Measurements from ENCODE around the gene MOB3B.
"Not testable (repeated sequence)": the region's sequence is repeated elsewhere in the genome, so short reads cannot be mapped to it uniquely, and the experiment has no call there.

Gene MOB3B

DNA sequence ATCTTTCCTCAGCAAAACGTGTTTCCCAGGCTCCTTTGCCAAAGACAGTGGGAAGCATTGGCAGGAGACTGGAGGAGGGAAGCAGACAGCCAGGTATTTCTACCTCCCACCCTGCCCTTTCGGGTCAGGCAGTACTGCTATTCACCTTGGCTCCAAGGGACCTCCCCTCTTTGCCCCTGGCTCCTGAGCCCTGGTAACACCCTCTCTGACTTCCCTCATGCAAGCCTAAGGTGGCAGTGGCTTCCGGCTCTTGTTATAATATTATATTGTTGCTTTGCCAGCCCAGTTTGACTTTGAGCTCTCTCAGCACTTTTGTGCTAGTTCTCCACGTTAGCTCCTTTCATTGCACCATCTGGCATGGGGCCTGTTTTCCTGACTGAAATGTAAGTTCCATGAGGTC, 87.2 kb downstream of the MOB3B start:
- DNase-seq, result no peak

DNA sequence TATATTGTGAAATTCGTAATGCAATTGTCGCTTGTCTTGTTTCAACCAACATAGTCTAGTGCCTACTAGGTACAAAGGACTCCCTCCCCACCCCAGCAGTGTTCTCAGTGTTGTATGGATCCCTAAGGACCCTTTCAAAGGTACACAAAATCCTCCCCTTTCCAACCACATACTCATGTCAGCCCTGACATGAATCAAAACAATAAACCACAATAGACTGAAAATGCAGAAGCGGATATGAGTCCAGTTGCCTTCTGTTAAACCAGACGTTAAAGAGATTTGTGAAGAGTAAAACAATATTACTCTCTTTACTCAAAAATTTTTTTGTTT, 87.9 kb downstream of the MOB3B start:
- no peak for DNase-seq

DNA sequence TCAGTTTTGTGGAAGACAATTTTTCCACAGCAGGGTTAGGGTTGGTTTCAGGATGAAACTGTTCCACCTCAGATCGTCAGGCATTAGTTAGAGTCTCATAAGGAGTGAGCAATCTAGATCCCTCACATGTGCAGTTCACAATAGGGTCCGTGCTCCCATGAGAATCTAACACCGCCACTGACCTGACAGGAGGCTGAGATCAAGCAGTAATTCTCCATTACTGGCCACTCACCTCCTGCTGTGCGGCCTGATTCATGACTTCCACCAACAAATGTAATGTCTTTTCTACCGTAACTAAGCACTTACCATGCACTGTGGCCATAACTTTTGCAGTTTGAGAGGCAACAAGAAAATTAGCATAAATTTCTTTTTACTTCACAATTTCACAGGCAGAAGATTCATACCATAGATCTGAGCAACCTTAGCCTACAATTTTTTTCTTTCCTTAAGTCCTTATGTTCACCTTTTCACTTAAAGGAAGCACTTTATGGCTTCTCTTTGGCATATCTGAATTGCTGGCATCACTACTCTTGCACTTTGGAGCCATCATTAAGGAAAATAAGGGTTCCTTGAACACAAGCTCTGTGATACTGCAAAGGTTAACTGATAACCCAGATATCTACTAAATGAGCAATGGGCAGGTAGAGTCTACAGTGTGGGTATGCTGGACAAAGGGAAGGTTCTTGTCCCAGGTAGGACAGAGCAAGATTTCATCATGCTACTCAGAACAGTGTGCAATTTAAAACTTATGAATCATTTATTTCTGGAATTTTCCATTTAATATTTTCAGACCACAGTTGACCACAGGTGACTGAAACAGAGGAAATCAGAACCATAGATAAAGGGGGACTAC, 88.5 kb downstream of the MOB3B start:
- DNase-seq, result no peak

DNA sequence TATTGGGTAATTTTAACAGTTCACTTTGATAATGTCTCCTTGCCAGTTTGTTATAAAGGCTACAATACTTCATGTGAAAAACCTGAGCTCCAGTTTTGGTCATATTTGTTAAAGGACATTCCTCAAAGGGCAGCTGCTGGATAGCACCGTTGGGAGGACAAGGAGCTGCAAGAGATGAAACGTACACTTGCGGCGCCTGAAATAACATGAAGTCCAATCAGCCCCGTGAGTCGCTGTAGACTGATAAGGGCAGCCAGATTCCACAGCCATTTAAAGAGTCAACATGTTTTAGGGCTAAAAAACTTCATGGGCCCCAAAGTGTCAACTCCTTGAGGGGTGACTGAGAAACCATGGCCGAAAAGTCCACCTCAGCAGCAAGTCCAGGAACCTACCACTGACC, 91.1 kb downstream of the MOB3B start:
- DNase-seq, result no peak

DNA sequence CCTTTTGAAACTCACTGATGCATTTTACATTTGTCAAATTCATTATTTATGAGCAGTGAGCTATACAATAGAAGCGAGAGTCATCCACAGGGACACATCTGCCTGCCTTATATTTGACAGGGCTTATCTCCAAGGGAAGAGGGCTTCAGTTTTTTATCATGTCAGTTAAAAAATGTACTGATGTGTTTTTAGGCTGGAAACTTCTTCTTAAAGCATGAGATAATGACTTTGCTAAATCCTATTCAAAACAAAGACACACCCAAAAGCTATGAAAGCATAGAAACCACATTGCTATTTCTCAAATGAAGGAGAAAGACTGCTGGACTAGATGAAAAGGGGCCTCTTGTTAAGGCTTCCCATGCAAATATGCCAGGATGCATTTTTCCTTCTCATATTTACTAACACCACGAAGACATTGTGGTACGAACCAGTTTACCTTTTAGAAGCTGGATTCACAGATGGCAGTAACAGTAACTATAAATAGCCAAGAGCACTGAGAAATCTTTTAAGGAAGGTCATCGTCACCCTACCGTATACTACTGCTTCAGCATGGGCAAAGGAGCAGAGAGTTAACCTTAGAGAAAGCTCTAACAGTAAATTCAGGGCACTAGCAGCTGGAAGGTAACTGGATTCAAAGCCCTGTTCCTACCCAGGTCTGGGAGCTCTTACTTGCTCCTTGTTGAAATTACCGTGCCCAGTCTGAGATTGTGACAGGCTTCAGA, 91.8 kb downstream of the MOB3B start:
- no peak for DNase-seq

DNA sequence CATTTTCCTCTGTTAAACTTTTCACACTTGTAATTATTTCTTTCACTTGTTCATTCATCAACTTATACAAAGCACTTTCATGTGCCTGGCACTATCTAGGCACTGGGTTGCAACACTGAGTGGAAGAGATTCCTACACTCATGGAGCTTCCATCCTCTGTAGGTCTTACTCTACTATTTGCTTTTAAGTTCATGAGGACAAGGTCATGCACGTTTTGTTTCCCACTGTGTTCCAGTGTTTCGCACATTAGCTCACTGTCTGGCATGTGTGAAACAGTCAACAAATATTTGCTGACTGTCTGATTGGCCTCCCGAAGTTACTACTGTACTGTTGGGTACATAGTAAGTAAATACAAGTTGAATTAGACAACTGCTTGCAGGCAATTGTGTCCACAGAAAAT, 93.4 kb downstream of the MOB3B start:
- DNase-seq, result no peak

DNA sequence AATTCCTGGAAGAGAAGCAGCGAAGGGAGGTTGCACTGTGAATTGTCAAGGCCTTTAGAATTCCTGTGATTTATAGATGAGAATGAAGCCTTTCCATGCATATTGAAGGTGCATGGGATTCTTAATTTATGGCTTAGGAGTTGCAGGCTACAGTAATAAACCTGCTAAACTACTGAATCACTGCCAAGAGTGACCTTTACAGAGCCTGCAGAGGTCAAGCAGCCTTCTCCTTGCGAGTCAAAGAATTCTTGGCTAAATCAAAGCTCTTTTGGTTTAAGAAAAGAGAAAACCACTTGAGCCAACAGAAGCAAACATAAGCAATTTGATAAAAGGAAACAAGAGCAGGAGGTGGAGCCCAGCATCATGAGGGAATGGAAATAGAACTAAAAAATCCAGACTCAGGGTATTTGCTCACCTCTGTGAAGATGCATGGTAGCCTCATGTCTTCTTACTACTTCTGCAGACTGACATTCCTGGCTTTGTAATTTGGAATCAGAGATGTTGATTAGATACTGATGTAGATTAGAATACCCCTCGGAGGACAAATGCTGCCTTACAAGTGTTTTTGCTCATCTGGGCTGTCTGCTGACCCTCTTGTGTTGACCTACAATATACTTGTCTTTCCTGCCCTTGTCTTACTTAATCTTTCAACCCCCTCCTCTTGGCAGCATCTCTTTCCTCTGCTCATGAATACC, 95.8 kb downstream of the MOB3B start:
- no peak for DNase-seq

DNA sequence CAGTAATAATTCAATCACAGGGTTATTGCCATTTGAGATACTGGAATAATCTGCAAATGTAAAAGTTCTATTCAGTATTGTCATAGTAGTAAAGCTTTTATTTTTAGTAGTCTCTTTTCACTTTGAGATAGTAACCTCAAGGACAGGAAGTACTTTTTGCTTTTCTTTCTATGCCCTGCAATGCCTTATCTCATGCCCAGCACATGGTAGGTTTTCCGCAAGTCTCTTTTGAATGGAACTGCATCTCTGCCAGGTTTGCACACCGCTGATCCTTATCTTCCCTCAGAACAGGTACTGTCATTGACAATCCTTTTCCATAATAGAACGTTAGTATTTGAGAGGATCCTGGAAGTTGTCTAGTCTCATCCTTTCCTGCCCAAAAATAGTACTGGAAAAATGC, 97.3 kb downstream of the MOB3B start:
- no peak for DNase-seq

DNA sequence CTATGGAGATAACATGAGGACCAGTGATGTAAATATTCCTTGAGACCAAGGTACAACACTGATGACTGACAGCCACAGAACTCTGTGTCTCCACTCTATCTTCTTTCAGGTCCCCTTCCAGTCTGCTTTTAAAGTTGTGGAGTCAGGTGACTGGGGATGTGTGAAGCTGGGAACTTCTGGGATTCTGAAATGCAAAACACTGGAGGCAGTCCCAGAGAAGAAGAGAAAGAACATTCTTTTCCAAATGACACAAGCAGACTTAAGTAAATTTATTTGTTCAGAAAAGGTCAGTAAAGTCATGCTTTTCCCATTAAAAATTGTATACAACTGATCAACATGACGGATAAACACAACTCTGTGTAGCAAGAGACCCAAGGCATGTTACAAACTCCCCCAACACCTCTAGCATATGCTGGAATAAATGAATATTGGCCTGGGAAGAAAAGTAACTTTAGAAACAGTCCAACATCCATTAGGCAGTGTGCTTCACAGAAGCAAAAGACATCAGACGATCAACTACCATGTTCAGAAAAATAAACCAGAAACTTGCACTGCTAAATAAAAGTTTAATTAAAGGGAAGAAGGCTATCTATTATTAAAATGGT, 98.0 kb downstream of the MOB3B start:
- DNase-seq, result no peak

DNA sequence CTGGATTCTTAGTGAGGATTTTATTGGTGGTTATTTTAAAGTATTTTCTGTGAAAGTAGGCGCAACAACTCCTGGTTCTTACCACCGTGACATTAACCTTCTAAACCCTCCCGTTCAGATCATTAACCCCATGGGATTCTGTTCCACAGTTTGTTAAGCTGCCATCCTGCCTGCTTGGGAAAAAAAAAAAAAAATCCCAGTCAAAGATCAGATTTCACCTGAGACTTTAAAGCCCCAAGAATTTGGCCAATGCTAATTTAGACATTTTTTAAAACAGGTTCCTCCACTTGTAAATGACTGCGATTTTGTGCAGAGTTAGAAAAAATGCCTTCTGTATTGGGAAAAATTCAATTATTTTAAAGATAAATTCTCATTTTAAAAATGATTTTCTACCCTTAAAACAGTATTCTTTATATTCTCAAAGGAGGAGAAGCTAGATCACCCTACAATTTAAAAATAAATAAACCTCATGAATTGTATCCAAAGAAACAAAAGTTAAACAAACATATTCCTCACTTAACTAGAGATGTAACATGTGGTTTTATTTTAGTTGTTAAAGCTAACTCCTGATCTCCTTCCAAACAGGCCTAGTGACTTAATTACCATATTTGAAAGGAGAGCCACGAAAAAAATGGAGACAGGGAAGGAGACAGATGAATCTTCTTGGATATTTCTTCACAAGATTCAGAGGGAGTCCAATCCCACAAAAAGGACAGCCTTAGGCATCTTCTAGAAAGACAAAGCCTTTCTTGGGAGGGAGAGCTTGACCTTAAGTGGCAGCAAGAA, 98.7 kb downstream of the MOB3B start:
- DNase-seq, result no peak

DNA sequence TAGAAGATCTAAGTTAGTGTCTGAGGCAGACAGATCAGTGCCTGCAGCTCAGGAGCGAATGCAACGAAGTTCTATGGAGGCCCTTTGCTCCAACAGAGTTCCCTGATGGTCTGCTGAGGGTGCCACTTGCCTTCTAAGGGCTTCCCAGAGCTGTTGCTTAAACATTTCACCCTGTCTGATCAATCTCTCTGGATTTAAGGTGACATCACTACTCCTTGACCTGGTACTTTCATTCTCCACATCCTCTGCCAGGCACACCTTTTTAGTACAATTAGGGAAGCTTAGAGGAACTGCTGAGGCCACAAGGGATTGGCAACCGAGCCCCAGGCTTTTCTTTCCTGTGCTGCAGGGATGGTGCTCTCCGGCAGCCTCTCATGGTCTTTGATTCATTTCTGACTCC, 99.7 kb downstream of the MOB3B start:
- no peak for DNase-seq

DNA sequence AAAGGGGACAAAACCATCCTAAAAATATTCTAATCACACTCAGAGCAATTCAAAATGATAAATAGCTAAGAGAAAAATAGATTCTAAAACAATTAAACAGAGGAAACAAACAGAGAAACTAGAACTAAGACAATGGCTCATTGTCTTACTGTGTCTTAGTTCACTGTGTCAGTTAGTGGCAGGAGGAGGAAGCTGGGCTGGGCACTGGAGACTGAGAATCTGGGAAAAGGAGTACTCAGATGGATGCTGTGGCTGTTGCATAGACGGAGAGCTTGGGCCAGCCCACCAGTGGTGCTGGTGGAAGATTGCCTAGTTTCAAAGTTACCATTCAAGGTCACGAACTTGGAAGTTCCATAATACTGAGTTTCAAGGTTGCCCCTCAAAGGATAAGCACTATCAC, 100.2 kb downstream of the MOB3B start:
- no peak for DNase-seq

DNA sequence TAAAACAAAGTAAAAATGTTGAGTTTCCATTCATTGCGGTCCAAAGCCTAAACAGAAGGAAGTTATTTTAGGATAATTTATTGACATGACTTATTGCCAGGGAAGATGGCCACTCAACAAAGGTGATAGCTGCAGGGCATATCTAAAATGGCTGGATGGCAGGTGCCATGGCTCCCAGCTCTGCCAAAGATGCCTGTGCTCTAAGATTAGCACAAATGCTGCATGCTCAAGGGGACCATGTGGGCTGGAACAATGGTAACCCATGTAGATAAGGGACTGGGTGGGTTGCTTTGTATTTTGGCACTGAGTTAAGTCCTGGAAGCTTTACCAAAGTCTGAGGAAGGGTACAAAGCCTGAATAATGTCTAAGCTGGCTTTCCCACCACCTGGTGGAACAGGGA, 101.1 kb downstream of the MOB3B start:
- no peak for DNase-seq

DNA sequence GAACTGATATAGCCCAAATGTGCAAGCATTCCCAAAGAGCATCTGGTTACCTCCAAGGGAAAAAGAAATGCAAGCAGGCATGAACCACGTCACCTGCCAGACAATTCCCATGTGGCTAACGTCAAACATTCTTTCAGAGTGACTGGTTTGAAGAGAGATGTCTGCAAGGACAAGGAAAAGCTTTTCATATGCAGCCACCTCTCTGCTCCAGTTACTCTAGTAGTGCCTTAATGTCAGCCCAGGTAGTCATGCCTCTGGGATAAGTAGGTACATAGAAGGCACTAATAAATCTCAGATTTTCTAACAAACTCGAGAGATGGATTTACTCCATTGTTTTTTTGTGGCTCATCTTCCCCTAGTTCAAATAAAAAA, 102.4 kb downstream of the MOB3B start:
- no peak for DNase-seq

DNA sequence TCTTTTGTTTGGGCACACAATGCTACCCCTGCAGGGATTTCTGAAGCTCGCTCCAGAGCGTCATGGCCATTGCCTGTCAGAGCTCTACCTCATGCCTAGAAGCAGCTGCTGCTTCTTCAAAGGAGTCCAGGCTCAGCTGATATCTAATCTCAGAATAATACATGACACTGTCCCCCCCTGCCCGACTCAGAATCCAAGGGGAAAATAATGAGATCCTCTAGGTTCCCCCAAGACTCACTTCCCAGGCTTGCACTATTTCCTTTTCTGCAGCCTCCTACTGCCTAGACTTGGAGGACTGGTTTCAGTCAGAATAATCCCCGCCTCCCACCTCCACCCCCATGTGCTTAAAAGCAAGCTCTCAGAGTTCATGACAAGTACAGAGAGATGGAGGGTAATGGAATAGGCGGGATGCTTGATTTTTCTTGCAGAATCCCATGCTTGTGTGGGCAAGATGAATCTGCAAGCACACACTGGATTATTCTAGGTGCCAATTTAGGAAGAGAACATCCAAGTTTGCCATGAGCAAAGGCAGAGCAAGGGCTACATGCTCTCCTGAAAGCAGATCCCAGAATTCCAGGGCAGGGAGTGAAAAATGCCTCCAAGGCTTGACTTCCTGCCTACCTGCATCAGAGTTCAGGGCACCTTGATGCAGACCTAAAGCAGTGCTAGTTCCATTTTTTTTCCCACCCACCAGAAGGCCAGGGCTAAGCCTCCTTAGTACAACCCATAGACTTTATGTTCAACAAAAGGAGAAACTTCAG, 102.9 kb downstream of the MOB3B start:
- no peak for DNase-seq

DNA sequence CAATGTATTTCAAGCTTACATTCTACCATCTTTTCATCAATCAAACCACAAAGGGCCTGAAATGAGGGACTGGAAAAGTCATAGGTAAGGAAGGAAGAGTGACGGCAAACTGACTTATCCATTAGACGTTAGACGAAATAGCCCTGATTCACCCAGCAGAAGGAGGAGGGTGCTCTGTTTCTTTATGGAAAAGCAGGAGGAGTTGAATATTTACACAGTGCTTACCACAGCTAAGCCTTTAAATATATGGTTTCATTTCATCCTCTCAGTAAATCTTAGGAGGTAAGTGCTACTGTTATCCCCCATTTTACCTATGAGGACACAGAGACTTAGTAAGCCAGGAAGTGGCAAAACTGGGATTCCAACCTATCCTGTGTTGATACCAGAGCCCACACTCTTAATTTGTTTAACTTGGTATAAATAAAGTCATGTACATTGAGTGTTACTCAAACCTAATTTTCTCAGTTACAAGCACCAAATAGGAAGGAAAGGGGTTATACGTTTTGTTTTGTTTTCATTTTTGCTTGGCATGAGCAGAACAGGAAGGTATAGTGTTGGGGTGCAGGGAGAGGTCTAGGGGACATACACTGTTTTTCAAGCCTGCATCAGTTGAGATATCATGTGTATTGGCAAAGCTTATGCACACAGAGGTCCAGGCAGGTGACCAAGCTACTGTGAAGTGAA, 103.6 kb downstream of the MOB3B start:
- no peak for DNase-seq

DNA sequence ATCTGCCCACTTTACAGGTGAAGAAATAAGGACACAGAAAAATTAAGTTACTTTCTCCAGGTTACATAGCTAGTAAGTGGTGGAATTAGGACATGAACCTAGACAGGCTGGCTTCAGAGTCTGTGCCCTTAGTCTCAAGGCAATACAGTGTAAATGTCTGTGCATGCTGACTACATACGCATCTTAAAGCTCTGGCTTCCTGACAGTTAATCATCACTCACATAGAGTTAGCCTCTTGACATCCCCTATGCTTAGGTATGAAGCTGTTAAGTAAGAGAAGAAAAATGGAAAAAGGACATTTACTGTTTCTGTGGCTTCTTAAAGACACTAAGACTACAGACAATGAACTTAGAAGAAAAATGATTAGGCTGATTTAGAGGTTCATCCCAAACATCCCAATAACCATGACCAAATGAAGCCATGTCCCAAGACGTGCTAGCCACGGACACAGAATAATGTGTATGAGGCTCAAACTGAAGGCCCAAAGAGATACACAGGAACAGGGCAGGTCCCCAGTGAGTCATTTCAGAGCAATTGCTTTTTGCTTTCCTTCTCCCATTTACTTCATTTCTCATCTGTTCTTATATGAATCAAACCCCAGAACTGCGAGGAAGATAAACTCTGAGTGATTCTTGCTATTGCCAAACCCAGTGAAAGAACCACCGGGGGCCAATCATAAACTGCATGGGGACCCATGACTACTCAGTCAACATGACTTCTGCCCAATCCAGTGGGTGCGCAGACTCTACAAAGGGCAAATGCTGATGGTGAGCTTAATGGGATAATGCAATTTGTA, 105.5 kb downstream of the MOB3B start:
- no peak for DNase-seq

DNA sequence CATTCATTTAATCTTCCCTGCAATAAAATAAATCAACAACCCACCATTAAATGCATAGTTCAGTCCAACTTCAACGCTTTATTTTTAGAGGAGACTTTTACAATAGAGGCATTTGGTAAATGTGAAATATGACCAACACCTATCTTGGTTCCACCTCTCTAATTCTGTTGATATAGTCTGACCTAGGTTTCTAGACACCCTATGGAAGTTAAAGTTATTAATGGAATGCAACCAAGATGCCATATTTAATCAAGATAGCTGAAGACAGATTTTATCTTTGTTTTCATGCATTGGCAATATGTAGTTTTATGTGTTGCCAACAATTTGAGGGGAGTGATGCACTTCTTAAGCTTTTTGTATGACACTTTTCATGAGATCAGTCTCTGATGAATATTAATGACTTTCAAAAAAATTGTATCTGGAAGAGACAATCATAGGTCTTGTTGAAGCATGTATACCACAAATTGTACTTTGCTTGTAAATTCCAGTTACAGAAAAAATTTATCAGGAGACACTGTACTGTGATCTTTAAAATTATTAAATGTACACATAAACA, 107.3 kb downstream of the MOB3B start:
- no peak for DNase-seq

DNA sequence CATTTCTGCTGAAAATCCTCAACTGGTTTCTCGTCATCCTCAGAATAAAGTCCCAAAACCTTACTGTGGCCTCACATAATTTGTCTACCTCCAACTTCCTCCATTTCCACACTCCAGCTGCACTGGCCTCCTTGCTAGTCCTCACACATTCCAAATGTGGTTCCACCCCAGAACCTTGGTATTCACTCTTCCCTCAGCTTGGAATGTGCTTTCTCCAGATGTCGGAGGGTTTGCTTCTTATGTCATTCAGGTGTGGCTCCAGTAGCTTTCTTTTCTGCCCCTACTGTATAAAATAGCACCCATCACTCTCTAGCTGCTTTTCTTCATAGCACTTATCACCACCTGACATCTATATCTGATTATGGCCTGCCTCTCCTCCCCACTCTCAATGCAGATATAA, 108.0 kb downstream of the MOB3B start:
- DNase-seq, result no peak

DNA sequence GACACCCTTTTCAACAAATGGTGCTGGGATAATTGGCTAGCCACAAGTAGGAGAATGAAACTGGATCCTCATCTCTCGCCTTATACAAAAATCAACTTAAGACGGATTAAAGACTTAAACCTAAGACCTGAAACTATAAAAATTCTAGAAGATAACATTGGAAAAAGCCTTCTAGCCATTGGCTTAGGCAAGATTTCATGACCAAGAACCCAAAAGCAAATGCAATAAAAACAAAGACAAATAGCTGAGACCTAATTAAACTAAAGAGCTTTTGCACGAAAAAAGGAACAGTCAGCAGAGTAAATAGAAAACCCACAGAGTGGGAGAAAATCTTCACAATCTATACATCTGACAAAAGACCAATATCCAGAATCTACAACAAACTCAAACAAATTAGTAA, 110.1 kb downstream of the MOB3B start:
- DNase-seq, result not testable (repeated sequence)
